ENCODE results near the gene PDE6B.
A peak's percentile ranks its signal among the peaks of the same experiment; 100 is the strongest.
"Not testable (repeated sequence)": the region's sequence is repeated elsewhere in the genome, so short reads cannot be mapped to it uniquely, and the experiment has no call there.

Gene PDE6B

GRCh38 chr4:683247-683897, 58.0 kb downstream of the PDE6B start:
- DNase-seq (ENCODE audit: low read depth) = no peak

GRCh38 chr4:683982-684622, 58.7 kb downstream of the PDE6B start:
- DNase-seq (ENCODE audit: low read depth) = no peak

- DNase-seq (ENCODE audit: low read depth) = no peak
These were observed 59.4 kb downstream of the PDE6B start for GRCh38 chr4:684623-685327.

- DNase-seq (ENCODE audit: low read depth) = no peak
These were observed 60.5 kb downstream of the PDE6B start for GRCh38 chr4:685679-686412.

- DNase-seq (ENCODE audit: low read depth) = no peak
These were observed 61.2 kb downstream of the PDE6B start for GRCh38 chr4:686413-687040.

- peak; percentile 68 for DNase-seq (ENCODE audit: low read depth)
These were observed 61.9 kb downstream of the PDE6B start for GRCh38 chr4:687048-687970.

- DNase-seq (ENCODE audit: low read depth) = no peak
These were observed 62.8 kb downstream of the PDE6B start for GRCh38 chr4:687971-688853.

GRCh38 chr4:688854-689681, 63.7 kb downstream of the PDE6B start, which contains the start of gene SLC49A3:
SLC49A3 (minus strand) TSS chr4:689151; CDS start chr4:689127, 24 bp downstream.
- DNase-seq (ENCODE audit: low read depth) = no peak

- DNase-seq (ENCODE audit: low read depth) = no peak
These were observed 64.3 kb downstream of the PDE6B start for GRCh38 chr4:689723-690122.

- DNase-seq (ENCODE audit: low read depth) = no peak
These were observed 67.6 kb downstream of the PDE6B start for GRCh38 chr4:692771-693554.

- DNase-seq (ENCODE audit: low read depth) = not testable (repeated sequence)
These were observed 69.1 kb downstream of the PDE6B start for GRCh38 chr4:694341-694940.

- DNase-seq (ENCODE audit: low read depth) = no peak
These were observed 74.6 kb downstream of the PDE6B start for GRCh38 chr4:699816-700580.

GRCh38 chr4:700587-701264, 75.4 kb downstream of the PDE6B start:
- DNase-seq (ENCODE audit: low read depth) = no peak

GRCh38 chr4:702618-703048, 77.3 kb downstream of the PDE6B start:
- DNase-seq (ENCODE audit: low read depth) = no peak

- DNase-seq (ENCODE audit: low read depth) = no peak
These were observed 78.2 kb downstream of the PDE6B start for GRCh38 chr4:703336-704197.

Data from GM04503 (cell line).